Astrocyte (in vitro differentiated cells and primary cell): Measurements from ENCODE around the gene DENND6B. TPM values are rescaled to one million over a fixed set of nuclear protein-coding genes. Genes with fewer than 3 reads are reported as not detected.

ENCODE experiments used
- DNase-seq: peaks from one replicate; pipeline ENCODE4 v3.0.0-alpha.2; 2010; ENCODE audit warnings: low read depth
- FAIRE-seq: peaks from 2 replicates; lab custom pipeline; 2011; peaks lifted over from hg19 to GRCh38; lab: Jason Lieb, UNC
- H2AFZ ChIP-seq: 2 replicates; pipeline ENCODE4 v1.6.0; 2012; ENCODE audit warnings: low read depth, low read length, inconsistent platforms
- H3K27ac ChIP-seq: 2 replicates; pipeline ENCODE4 v1.5.1; 2011; ENCODE audit warnings: low read depth, low read length, inconsistent platforms
- H3K27me3 ChIP-seq: 2 replicates; pipeline ENCODE4 v1.6.0; 2011; ENCODE audit warnings: low read length, inconsistent platforms; ENCODE audit not compliant: insufficient read depth
- H3K36me3 ChIP-seq: 2 replicates; pipeline ENCODE4 v1.5.1; 2011; ENCODE audit warnings: low read length, inconsistent platforms; ENCODE audit not compliant: insufficient read depth
- H3K4me1 ChIP-seq: 2 replicates; pipeline ENCODE4 v1.5.1; 2011; ENCODE audit warnings: low read length, inconsistent platforms; ENCODE audit not compliant: insufficient read depth
- H3K4me2 ChIP-seq: 2 replicates; pipeline ENCODE4 v1.6.0; 2012; ENCODE audit warnings: low read length, inconsistent platforms
- H3K4me3 ChIP-seq: 2 replicates; pipeline ENCODE4 v1.5.1; 2011; ENCODE audit warnings: low read depth, mild to moderate bottlenecking, low read length, inconsistent platforms; ENCODE audit not compliant: insufficient read depth
- H3K79me2 ChIP-seq: 2 replicates; pipeline ENCODE4 v1.6.0; 2012; ENCODE audit warnings: mild to moderate bottlenecking, low read length, inconsistent platforms; ENCODE audit not compliant: insufficient read depth
- H3K9ac ChIP-seq: 2 replicates; pipeline ENCODE4 v1.6.0; 2012; ENCODE audit warnings: mild to moderate bottlenecking, low read length, inconsistent platforms
- H3K9me3 ChIP-seq: 2 replicates; pipeline ENCODE4 v1.5.1; 2012; ENCODE audit warnings: low read depth, mild to moderate bottlenecking, low read length, inconsistent platforms; ENCODE audit not compliant: insufficient read depth
- H4K20me1 ChIP-seq: 2 replicates; pipeline ENCODE4 v1.6.0; 2012; ENCODE audit warnings: low read length, inconsistent platforms; ENCODE audit not compliant: insufficient read depth
- H3K27ac Mint-ChIP-seq: one replicate; pipeline ENCODE4 v1.8.0; 2021; ENCODE audit warnings: mild to moderate bottlenecking, mixed read lengths; ENCODE audit not compliant: unreplicated experiment
- H3K27me3 Mint-ChIP-seq: one replicate; pipeline ENCODE4 v1.8.0; 2021; ENCODE audit warnings: low read depth, mixed read lengths; ENCODE audit not compliant: unreplicated experiment
- H3K36me3 Mint-ChIP-seq: one replicate; pipeline ENCODE4 v1.8.0; 2021; ENCODE audit warnings: low read depth, mixed read lengths; ENCODE audit not compliant: unreplicated experiment
- H3K4me1 Mint-ChIP-seq: one replicate; pipeline ENCODE4 v1.8.0; 2021; ENCODE audit warnings: low read depth, mixed read lengths; ENCODE audit not compliant: unreplicated experiment
- H3K4me3 Mint-ChIP-seq: one replicate; pipeline ENCODE4 v1.8.0; 2021; ENCODE audit warnings: mild to moderate bottlenecking, moderate library complexity, mixed read lengths; ENCODE audit not compliant: unreplicated experiment
- H3K9me3 Mint-ChIP-seq: one replicate; pipeline ENCODE4 v1.8.0; 2021; ENCODE audit warnings: mild to moderate bottlenecking, mixed read lengths; ENCODE audit not compliant: unreplicated experiment
- CTCF ChIP-seq: IDR thresholded peaks from 2 replicates; pipeline ENCODE4 v1.5.1; 2011; ENCODE audit warnings: low read depth, mild to moderate bottlenecking, inconsistent platforms, low read length, moderate library complexity; ENCODE audit not compliant: insufficient read depth
- EZH2 ChIP-seq: IDR thresholded peaks from 2 replicates; pipeline ENCODE4 v1.6.1; 2012; ENCODE audit warnings: mild to moderate bottlenecking, low read length, inconsistent platforms; ENCODE audit not compliant: insufficient read depth
- total RNA-seq: library from RNA; stranded (reverse); gene quantifications from 2 replicates; pipeline ENCODE4 v1.2.1, GENCODE V29; 2021

The DENND6B gene
- total RNA-seq, 1 donor from 2014 or later, result 5.4 TPM

- H3K27ac Mint-ChIP-seq, result no peak overlapping the region
- peaks cover 5% of the 10 kb centered on the region for H3K27me3 Mint-ChIP-seq
These were observed 16.6 kb downstream of the DENND6B start for GRCh38 chr22:50310031-50310722.

DNA sequence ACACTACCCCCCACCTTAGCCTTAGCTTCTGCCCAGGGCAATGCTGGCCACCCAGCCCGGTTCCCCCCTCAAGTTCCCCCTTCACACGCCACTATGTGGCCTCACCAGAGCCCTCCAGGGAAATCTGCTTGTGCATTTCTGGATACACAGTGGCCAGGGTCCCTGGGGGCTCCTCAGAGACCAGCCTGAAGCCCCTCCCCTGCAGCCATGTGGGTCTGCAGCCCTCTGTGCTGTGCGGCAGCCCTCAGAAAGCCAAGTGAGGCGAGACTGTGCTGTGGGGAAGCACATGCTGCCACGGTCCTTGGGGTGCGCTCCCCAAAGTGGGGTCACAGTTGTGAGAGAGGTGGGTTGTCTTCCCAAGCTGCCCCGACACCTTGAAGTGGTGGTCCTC is 17.2 kb downstream of the DENND6B start:
- Mint-ChIP-seq H3K4me3 (no peak overlapping the region), H3K27ac (no peak overlapping the region), H3K36me3 (peaks cover 2% of the 10 kb centered on the region), H3K4me1 (peaks cover 12% of the 10 kb centered on the region), H3K27me3 (peaks cover 4% of the 10 kb centered on the region), H3K9me3 (peaks cover 2% of the 10 kb centered on the region)
- Histone ChIP-seq H3K9ac (no peak overlapping the region), H3K27ac (no peak overlapping the region), H3K4me3 (no peak overlapping the region), H2AFZ (no peak overlapping the region), H3K27me3 (no peaks in the 10 kb centered on the region), H3K4me2 (no peak overlapping the region), H3K79me2 (peaks cover 25% of the 10 kb centered on the region), H3K9me3 (no peaks in the 10 kb centered on the region), H3K4me1 (peaks cover 32% of the 10 kb centered on the region), H4K20me1 (peaks cover 13% of the 10 kb centered on the region), H3K36me3 (no peaks in the 10 kb centered on the region)
- no peak for FAIRE-seq
- DNase-seq, result no peak
- TF ChIP-seq EZH2, result no peak
- no peak for TF ChIP-seq CTCF

More at GRCh38 chr22:50310031-50310722, 16.6 kb downstream of the DENND6B start:
- no peak overlapping the region for H3K4me2 ChIP-seq
- FAIRE-seq (no peak), DNase-seq (no peak)
- H3K4me3 Mint-ChIP-seq, result peak overlapping the region; percentile 20
- H3K27me3 ChIP-seq, result no peaks in the 10 kb centered on the region
- no peaks in the 10 kb centered on the region for H3K36me3 ChIP-seq
- H3K4me1 ChIP-seq, result peaks cover 26% of the 10 kb centered on the region
- H3K4me1 Mint-ChIP-seq, result peaks cover 12% of the 10 kb centered on the region
- no peak overlapping the region for H3K27ac ChIP-seq
- H3K79me2 ChIP-seq, result peaks cover 19% of the 10 kb centered on the region
- H4K20me1 ChIP-seq, result peaks cover 7% of the 10 kb centered on the region
- no peak overlapping the region for H3K4me3 ChIP-seq
- no peak overlapping the region for H2AFZ ChIP-seq
- peaks cover 2% of the 10 kb centered on the region for H3K9me3 Mint-ChIP-seq
- peaks cover 2% of the 10 kb centered on the region for H3K36me3 Mint-ChIP-seq
- TF ChIP-seq CTCF (no peak), EZH2 (no peak)
- H3K9me3 ChIP-seq, result no peaks in the 10 kb centered on the region
- H3K9ac ChIP-seq, result no peak overlapping the region

- Mint-ChIP-seq H3K27me3 (no peaks in the 10 kb centered on the region), H3K9me3 (no peaks in the 10 kb centered on the region), H3K27ac (peak overlapping the region; percentile 94), H3K4me3 (peak overlapping the region; percentile 82), H3K36me3 (peaks cover 2% of the 10 kb centered on the region), H3K4me1 (peaks cover 14% of the 10 kb centered on the region)
- Histone ChIP-seq H4K20me1 (peaks cover 16% of the 10 kb centered on the region), H3K27ac (no peak overlapping the region), H3K4me3 (no peak overlapping the region), H3K4me2 (peak overlapping the region; percentile 35), H2AFZ (no peak overlapping the region), H3K9me3 (no peaks in the 10 kb centered on the region), H3K79me2 (peaks cover 30% of the 10 kb centered on the region), H3K27me3 (no peaks in the 10 kb centered on the region), H3K36me3 (no peaks in the 10 kb centered on the region), H3K9ac (peak overlapping the region; percentile 8), H3K4me1 (peaks cover 37% of the 10 kb centered on the region)
- FAIRE-seq (no peak), DNase-seq (no peak)
- no peak for TF ChIP-seq CTCF
- no peak for TF ChIP-seq EZH2
These were observed 17.7 kb downstream of the DENND6B start for GRCh38 chr22:50308986-50309600.
